Measurements from ENCODE around the gene CCDC7.

GRCh38 chr10:32402499-32402898 is 43.4 kb upstream of the CCDC7 start:
- no peak for TF ChIP-seq POLR2A (IDR thresholded peaks at IDR 0.05)
- TF ChIP-seq, protein P1, sequence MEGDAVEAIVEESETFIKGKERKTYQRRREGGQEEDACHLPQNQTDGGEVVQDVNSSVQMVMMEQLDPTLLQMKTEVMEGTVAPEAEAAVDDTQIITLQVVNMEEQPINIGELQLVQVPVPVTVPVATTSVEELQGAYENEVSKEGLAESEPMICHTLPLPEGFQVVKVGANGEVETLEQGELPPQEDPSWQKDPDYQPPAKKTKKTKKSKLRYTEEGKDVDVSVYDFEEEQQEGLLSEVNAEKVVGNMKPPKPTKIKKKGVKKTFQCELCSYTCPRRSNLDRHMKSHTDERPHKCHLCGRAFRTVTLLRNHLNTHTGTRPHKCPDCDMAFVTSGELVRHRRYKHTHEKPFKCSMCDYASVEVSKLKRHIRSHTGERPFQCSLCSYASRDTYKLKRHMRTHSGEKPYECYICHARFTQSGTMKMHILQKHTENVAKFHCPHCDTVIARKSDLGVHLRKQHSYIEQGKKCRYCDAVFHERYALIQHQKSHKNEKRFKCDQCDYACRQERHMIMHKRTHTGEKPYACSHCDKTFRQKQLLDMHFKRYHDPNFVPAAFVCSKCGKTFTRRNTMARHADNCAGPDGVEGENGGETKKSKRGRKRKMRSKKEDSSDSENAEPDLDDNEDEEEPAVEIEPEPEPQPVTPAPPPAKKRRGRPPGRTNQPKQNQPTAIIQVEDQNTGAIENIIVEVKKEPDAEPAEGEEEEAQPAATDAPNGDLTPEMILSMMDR (IDR thresholded peaks at IDR 0.05): no peak
